Measurements from ENCODE around the gene C4BPB.

Gene C4BPB

GRCh38 chr1:207128336-207128921 lies 39.8 kb downstream of the C4BPB start:
- Histone ChIP-seq H3K4me3 (ENCODE audit: low read length) (no peak overlapping the region), H3K4me1 (ENCODE audit: control insufficient read depth, low read depth, low read length) (no peaks in the 10 kb centered on the region), H3K36me3 (ENCODE audit: control insufficient read depth, low read depth, low read length) (no peaks in the 10 kb centered on the region), H3K9ac (ENCODE audit: low read length) (no peak overlapping the region), H3K27ac (ENCODE audit: low read length) (no peak overlapping the region), H3K27me3 (ENCODE audit: control insufficient read depth, insufficient read depth, low read length) (no peaks in the 10 kb centered on the region), H3K9me3 (ENCODE audit: control insufficient read depth, low read depth, low read length) (no peaks in the 10 kb centered on the region)

- Histone ChIP-seq H3K27me3 (ENCODE audit: control insufficient read depth, insufficient read depth, low read length) (no peaks in the 10 kb centered on the region), H3K9me3 (ENCODE audit: control insufficient read depth, low read depth, low read length) (no peaks in the 10 kb centered on the region), H3K4me1 (ENCODE audit: control insufficient read depth, low read depth, low read length) (no peaks in the 10 kb centered on the region), H3K4me3 (ENCODE audit: low read length) (no peak overlapping the region), H3K9ac (ENCODE audit: low read length) (no peak overlapping the region), H3K36me3 (ENCODE audit: control insufficient read depth, low read depth, low read length) (no peaks in the 10 kb centered on the region), H3K27ac (ENCODE audit: low read length) (no peak overlapping the region)
Measured at GRCh38 chr1:207129053-207129452, 40.4 kb downstream of the C4BPB start.

- Histone ChIP-seq H3K9ac (ENCODE audit: low read length) (no peak overlapping the region), H3K27ac (ENCODE audit: low read length) (no peak overlapping the region), H3K9me3 (ENCODE audit: control insufficient read depth, low read depth, low read length) (no peaks in the 10 kb centered on the region), H3K4me3 (ENCODE audit: low read length) (no peak overlapping the region), H3K27me3 (ENCODE audit: control insufficient read depth, insufficient read depth, low read length) (no peaks in the 10 kb centered on the region), H3K36me3 (ENCODE audit: control insufficient read depth, low read depth, low read length) (no peaks in the 10 kb centered on the region), H3K4me1 (ENCODE audit: control insufficient read depth, low read depth, low read length) (no peaks in the 10 kb centered on the region)
Measured at GRCh38 chr1:207130252-207131036, 41.8 kb downstream of the C4BPB start.

GRCh38 chr1:207131163-207131562 lies 42.5 kb downstream of the C4BPB start:
- Histone ChIP-seq H3K4me3 (ENCODE audit: low read length) (no peak overlapping the region), H3K27ac (ENCODE audit: low read length) (no peak overlapping the region), H3K36me3 (ENCODE audit: control insufficient read depth, low read depth, low read length) (no peaks in the 10 kb centered on the region), H3K9me3 (ENCODE audit: control insufficient read depth, low read depth, low read length) (no peaks in the 10 kb centered on the region), H3K4me1 (ENCODE audit: control insufficient read depth, low read depth, low read length) (no peaks in the 10 kb centered on the region), H3K9ac (ENCODE audit: low read length) (no peak overlapping the region), H3K27me3 (ENCODE audit: control insufficient read depth, insufficient read depth, low read length) (no peaks in the 10 kb centered on the region)

- Histone ChIP-seq H3K9me3 (ENCODE audit: control insufficient read depth, low read depth, low read length) (no peaks in the 10 kb centered on the region), H3K9ac (ENCODE audit: low read length) (no peak overlapping the region), H3K36me3 (ENCODE audit: control insufficient read depth, low read depth, low read length) (no peaks in the 10 kb centered on the region), H3K27ac (ENCODE audit: low read length) (no peak overlapping the region), H3K27me3 (ENCODE audit: control insufficient read depth, insufficient read depth, low read length) (no peaks in the 10 kb centered on the region), H3K4me3 (ENCODE audit: low read length) (no peak overlapping the region), H3K4me1 (ENCODE audit: control insufficient read depth, low read depth, low read length) (no peaks in the 10 kb centered on the region)
Measured at GRCh38 chr1:207134581-207134980, 45.9 kb downstream of the C4BPB start.

GRCh38 chr1:207139616-207140015 lies 51.0 kb downstream of the C4BPB start:
- Histone ChIP-seq H3K9me3 (ENCODE audit: control insufficient read depth, low read depth, low read length) (no peaks in the 10 kb centered on the region), H3K4me1 (ENCODE audit: control insufficient read depth, low read depth, low read length) (no peaks in the 10 kb centered on the region), H3K4me3 (ENCODE audit: low read length) (no peak overlapping the region), H3K36me3 (ENCODE audit: control insufficient read depth, low read depth, low read length) (no peaks in the 10 kb centered on the region), H3K27me3 (ENCODE audit: control insufficient read depth, insufficient read depth, low read length) (no peaks in the 10 kb centered on the region), H3K9ac (ENCODE audit: low read length) (no peak overlapping the region), H3K27ac (ENCODE audit: low read length) (no peak overlapping the region)

GRCh38 chr1:207140536-207140935 lies 51.9 kb downstream of the C4BPB start:
- H3K4me3 ChIP-seq (ENCODE audit: low read length), result no peak overlapping the region
- no peaks in the 10 kb centered on the region for H3K36me3 ChIP-seq (ENCODE audit: control insufficient read depth, low read depth, low read length)
- no peaks in the 10 kb centered on the region for H3K27me3 ChIP-seq (ENCODE audit: control insufficient read depth, insufficient read depth, low read length)
- H3K4me1 ChIP-seq (ENCODE audit: control insufficient read depth, low read depth, low read length), result no peaks in the 10 kb centered on the region
- no peak overlapping the region for H3K9ac ChIP-seq (ENCODE audit: low read length)
- H3K27ac ChIP-seq (ENCODE audit: low read length), result no peak overlapping the region
- H3K9me3 ChIP-seq (ENCODE audit: control insufficient read depth, low read depth, low read length), result no peaks in the 10 kb centered on the region

GRCh38 chr1:207145401-207146058 lies 56.9 kb downstream of the C4BPB start:
- no peaks in the 10 kb centered on the region for H3K27me3 ChIP-seq (ENCODE audit: control insufficient read depth, insufficient read depth, low read length)

More at GRCh38 chr1:207145401-207146058, 56.9 kb downstream of the C4BPB start:
- Histone ChIP-seq H3K9me3 (ENCODE audit: control insufficient read depth, low read depth, low read length) (no peaks in the 10 kb centered on the region), H3K27ac (ENCODE audit: low read length) (no peak overlapping the region), H3K4me1 (ENCODE audit: control insufficient read depth, low read depth, low read length) (no peaks in the 10 kb centered on the region), H3K9ac (ENCODE audit: low read length) (no peak overlapping the region), H3K4me3 (ENCODE audit: low read length) (no peak overlapping the region), H3K36me3 (ENCODE audit: control insufficient read depth, low read depth, low read length) (no peaks in the 10 kb centered on the region)

All from iPS-18a (cell line).